ENCODE results near the gene GRAMD2B.

DNA sequence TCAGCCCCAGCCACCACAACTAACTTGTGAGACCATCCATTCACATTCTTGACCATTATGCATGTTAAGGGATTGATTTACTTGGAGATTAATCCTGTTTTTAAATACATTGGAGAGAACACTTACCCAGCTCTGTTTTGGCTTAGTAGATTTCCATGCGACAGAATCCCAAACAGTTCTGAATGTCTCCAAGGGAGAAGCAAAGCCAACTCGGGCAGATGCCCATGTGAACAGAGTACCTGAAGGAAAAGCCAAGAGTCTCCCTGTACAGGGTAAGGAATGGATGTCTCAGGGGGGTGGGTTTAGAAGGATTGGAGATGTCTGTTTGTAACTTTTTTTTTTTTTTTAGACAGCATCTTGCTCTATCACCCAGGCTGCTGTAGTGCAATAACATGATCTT is 61.0 kb downstream of the GRAMD2B start:
- TF ChIP-seq, protein P1, sequence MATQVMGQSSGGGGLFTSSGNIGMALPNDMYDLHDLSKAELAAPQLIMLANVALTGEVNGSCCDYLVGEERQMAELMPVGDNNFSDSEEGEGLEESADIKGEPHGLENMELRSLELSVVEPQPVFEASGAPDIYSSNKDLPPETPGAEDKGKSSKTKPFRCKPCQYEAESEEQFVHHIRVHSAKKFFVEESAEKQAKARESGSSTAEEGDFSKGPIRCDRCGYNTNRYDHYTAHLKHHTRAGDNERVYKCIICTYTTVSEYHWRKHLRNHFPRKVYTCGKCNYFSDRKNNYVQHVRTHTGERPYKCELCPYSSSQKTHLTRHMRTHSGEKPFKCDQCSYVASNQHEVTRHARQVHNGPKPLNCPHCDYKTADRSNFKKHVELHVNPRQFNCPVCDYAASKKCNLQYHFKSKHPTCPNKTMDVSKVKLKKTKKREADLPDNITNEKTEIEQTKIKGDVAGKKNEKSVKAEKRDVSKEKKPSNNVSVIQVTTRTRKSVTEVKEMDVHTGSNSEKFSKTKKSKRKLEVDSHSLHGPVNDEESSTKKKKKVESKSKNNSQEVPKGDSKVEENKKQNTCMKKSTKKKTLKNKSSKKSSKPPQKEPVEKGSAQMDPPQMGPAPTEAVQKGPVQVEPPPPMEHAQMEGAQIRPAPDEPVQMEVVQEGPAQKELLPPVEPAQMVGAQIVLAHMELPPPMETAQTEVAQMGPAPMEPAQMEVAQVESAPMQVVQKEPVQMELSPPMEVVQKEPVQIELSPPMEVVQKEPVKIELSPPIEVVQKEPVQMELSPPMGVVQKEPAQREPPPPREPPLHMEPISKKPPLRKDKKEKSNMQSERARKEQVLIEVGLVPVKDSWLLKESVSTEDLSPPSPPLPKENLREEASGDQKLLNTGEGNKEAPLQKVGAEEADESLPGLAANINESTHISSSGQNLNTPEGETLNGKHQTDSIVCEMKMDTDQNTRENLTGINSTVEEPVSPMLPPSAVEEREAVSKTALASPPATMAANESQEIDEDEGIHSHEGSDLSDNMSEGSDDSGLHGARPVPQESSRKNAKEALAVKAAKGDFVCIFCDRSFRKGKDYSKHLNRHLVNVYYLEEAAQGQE (IDR thresholded peaks at IDR 0.05; ENCODE audit: low read depth) = no peak
- TF ChIP-seq, protein P2, sequence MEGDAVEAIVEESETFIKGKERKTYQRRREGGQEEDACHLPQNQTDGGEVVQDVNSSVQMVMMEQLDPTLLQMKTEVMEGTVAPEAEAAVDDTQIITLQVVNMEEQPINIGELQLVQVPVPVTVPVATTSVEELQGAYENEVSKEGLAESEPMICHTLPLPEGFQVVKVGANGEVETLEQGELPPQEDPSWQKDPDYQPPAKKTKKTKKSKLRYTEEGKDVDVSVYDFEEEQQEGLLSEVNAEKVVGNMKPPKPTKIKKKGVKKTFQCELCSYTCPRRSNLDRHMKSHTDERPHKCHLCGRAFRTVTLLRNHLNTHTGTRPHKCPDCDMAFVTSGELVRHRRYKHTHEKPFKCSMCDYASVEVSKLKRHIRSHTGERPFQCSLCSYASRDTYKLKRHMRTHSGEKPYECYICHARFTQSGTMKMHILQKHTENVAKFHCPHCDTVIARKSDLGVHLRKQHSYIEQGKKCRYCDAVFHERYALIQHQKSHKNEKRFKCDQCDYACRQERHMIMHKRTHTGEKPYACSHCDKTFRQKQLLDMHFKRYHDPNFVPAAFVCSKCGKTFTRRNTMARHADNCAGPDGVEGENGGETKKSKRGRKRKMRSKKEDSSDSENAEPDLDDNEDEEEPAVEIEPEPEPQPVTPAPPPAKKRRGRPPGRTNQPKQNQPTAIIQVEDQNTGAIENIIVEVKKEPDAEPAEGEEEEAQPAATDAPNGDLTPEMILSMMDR (IDR thresholded peaks at IDR 0.05 in 2 of 3, conservative IDR thresholded peaks at IDR 0.05 in 1 of 3; ENCODE audit: borderline replicate concordance in 1 of 3, insufficient read depth in 1 of 3, low read depth in 2 of 3, low read length in 2 of 3) = no peak
- TF ChIP-seq POLR2A (IDR thresholded peaks at IDR 0.05; ENCODE audit: borderline replicate concordance, extremely low read depth, insufficient read depth, insufficient read length) = no peak
- no peak for TF ChIP-seq RAD21 (IDR thresholded peaks at IDR 0.05; ENCODE audit: low read depth)
- no peak for TF ChIP-seq EZH2 (IDR thresholded peaks at IDR 0.05)
- TF ChIP-seq EZH2phosphoT487 (IDR thresholded peaks at IDR 0.05; ENCODE audit: borderline replicate concordance) = no peak
- no peak for TF ChIP-seq YY1 (IDR thresholded peaks at IDR 0.05; ENCODE audit: extremely low read depth, insufficient replicate concordance, low read depth, low read length)
- no peak for TF ChIP-seq ZFX (IDR thresholded peaks at IDR 0.05)
- TF ChIP-seq JUND (IDR thresholded peaks at IDR 0.05) = no peak
- TF ChIP-seq POLR2AphosphoS5 (IDR thresholded peaks at IDR 0.05; ENCODE audit: low read depth, low read length) = no peak
- no peak for TF ChIP-seq ZNF274 (IDR thresholded peaks at IDR 0.05; ENCODE audit: low read depth, low read length)
- no peak for TF ChIP-seq SIN3A (IDR thresholded peaks at IDR 0.05; ENCODE audit: low read depth)
